Liver (tissue), 3 donors: ENCODE results near the gene TRPM2.

Experiments used
- RXRA ChIP-seq, 2 donors: IDR thresholded peaks; 2 replicates each; pipeline ENCODE4 v1.6.1; 2017 to 2018; ENCODE audit warnings: antibody characterized with exemption in 2 of 2, mild to moderate bottlenecking in 1 of 2
- YY1 ChIP-seq: IDR thresholded peaks from 2 replicates; pipeline ENCODE4 v1.6.1; 2016; ENCODE audit warnings: antibody characterized with exemption, mild to moderate bottlenecking
- TF ChIP-seq, protein P1 (sequence below): fragments of 150-350 bp; IDR thresholded peaks from 2 replicates; pipeline ENCODE4 v1.5.1; 2017; ENCODE audit warnings: improper control_type of control experiment, low read depth, low read length; ENCODE audit not compliant: missing input control
- TF ChIP-seq, protein P2 (sequence below): IDR thresholded peaks from 2 replicates; pipeline ENCODE4 v1.6.1; 2016; ENCODE audit warnings: antibody characterized with exemption, mild to moderate bottlenecking
- TF ChIP-seq, protein P3 (sequence below): IDR thresholded peaks from 2 replicates; pipeline ENCODE4 v1.6.1; 2016; ENCODE audit warnings: antibody characterized with exemption
- donor health status: healthy.
- donor health status: healthy.

DNA sequence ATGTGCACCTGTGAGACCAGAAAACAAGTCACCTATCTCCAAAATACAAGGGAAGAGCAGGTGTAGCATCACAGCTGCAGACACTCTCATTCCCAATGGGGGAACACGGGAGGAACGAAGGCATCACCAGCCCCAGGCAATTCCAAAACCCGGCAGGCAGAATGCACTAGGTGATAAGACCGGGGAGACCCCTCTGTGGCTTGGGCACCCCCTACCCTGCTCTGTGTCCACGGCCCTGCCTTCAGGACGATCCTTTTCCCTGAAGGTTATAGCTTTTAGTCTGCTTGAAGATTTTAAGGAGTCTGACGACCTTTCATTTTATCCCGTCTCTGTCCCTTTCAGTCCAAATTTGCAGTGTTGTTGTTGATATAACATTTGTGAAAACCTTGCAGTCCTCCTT, 19.2 kb downstream of the TRPM2 start:
- TF ChIP-seq, protein P1, sequence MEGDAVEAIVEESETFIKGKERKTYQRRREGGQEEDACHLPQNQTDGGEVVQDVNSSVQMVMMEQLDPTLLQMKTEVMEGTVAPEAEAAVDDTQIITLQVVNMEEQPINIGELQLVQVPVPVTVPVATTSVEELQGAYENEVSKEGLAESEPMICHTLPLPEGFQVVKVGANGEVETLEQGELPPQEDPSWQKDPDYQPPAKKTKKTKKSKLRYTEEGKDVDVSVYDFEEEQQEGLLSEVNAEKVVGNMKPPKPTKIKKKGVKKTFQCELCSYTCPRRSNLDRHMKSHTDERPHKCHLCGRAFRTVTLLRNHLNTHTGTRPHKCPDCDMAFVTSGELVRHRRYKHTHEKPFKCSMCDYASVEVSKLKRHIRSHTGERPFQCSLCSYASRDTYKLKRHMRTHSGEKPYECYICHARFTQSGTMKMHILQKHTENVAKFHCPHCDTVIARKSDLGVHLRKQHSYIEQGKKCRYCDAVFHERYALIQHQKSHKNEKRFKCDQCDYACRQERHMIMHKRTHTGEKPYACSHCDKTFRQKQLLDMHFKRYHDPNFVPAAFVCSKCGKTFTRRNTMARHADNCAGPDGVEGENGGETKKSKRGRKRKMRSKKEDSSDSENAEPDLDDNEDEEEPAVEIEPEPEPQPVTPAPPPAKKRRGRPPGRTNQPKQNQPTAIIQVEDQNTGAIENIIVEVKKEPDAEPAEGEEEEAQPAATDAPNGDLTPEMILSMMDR = no peak
- TF ChIP-seq, protein P2, sequence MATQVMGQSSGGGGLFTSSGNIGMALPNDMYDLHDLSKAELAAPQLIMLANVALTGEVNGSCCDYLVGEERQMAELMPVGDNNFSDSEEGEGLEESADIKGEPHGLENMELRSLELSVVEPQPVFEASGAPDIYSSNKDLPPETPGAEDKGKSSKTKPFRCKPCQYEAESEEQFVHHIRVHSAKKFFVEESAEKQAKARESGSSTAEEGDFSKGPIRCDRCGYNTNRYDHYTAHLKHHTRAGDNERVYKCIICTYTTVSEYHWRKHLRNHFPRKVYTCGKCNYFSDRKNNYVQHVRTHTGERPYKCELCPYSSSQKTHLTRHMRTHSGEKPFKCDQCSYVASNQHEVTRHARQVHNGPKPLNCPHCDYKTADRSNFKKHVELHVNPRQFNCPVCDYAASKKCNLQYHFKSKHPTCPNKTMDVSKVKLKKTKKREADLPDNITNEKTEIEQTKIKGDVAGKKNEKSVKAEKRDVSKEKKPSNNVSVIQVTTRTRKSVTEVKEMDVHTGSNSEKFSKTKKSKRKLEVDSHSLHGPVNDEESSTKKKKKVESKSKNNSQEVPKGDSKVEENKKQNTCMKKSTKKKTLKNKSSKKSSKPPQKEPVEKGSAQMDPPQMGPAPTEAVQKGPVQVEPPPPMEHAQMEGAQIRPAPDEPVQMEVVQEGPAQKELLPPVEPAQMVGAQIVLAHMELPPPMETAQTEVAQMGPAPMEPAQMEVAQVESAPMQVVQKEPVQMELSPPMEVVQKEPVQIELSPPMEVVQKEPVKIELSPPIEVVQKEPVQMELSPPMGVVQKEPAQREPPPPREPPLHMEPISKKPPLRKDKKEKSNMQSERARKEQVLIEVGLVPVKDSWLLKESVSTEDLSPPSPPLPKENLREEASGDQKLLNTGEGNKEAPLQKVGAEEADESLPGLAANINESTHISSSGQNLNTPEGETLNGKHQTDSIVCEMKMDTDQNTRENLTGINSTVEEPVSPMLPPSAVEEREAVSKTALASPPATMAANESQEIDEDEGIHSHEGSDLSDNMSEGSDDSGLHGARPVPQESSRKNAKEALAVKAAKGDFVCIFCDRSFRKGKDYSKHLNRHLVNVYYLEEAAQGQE = no peak
- no peak for TF ChIP-seq YY1
- no peak for TF ChIP-seq RXRA (IDR thresholded peaks at IDR 0.05)
- TF ChIP-seq, protein P3, sequence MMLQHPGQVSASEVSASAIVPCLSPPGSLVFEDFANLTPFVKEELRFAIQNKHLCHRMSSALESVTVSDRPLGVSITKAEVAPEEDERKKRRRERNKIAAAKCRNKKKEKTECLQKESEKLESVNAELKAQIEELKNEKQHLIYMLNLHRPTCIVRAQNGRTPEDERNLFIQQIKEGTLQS = no peak
